H1 (cell line): ENCODE results near the gene MDH1. TPM values are rescaled to one million over a fixed set of nuclear protein-coding genes. Genes with fewer than 3 reads are reported as not detected.

Experiments
- CTCF ChIA-PET: fragments of 300-600 bp; sonication (Branson Sonifier 250); formaldehyde crosslinking; loops from one replicate; lab custom pipeline; 2021; ENCODE audit not compliant: partially characterized antibody; lab: Charles Lee
- POLR2A ChIA-PET: fragments of 300-600 bp; sonication (Branson Sonifier 250); formaldehyde crosslinking; loops from one replicate; lab custom pipeline; 2021; ENCODE audit warnings: inconsistent platforms; ENCODE audit not compliant: partially characterized antibody; lab: Charles Lee
- DNase-seq, 2 experiments: peaks; one replicate each; pipeline versions ENCODE4 v3.0.0 to v3.0.0-alpha.2; 2010 to 2022; ENCODE audit warnings: low spot score in 2 of 2, low read depth in 1 of 2, mixed read lengths in 1 of 2
- FAIRE-seq: peaks from 2 replicates; lab custom pipeline; 2011; peaks lifted over from hg19 to GRCh38; lab: Jason Lieb, UNC
- H2AFZ ChIP-seq: 2 replicates; pipeline ENCODE4 v1.8.1; 2012; ENCODE audit warnings: low read length, inconsistent platforms
- H2AK5ac ChIP-seq: 2 replicates; pipeline ENCODE4 v1.6.1; 2013; ENCODE audit warnings: low read depth, low read length
- H2BK120ac ChIP-seq: replicated peaks from 2 replicates; pipeline ENCODE3; 2013; ENCODE audit warnings: low read depth, low read length, inconsistent platforms
- H2BK12ac ChIP-seq: 2 replicates; pipeline ENCODE4 v1.6.1; 2013; ENCODE audit warnings: low read depth, low read length
- H2BK15ac ChIP-seq: 2 replicates; pipeline ENCODE4 v1.6.1; 2013; ENCODE audit warnings: low read length
- H2BK20ac ChIP-seq: 2 replicates; pipeline ENCODE4 v1.6.1; 2013; ENCODE audit warnings: low read length
- H2BK5ac ChIP-seq: 2 replicates; pipeline ENCODE4 v1.6.1; 2013; ENCODE audit warnings: low read depth, low read length
- H3K14ac ChIP-seq: 2 replicates; pipeline ENCODE4 v1.6.1; 2013; ENCODE audit warnings: inconsistent platforms; ENCODE audit not compliant: insufficient read length
- H3K18ac ChIP-seq: 2 replicates; pipeline ENCODE4 v1.6.1; 2013; ENCODE audit warnings: low read length; ENCODE audit errors: extremely low read depth
- H3K23ac ChIP-seq: 2 replicates; pipeline ENCODE4 v1.6.1; 2013; ENCODE audit warnings: inconsistent platforms; ENCODE audit not compliant: insufficient read length
- H3K23me2 ChIP-seq: 2 replicates; pipeline ENCODE4 v1.6.1; 2013; ENCODE audit warnings: low read depth, low read length
- H3K27ac ChIP-seq: 2 replicates; pipeline ENCODE4 v1.6.1; 2011; ENCODE audit warnings: low read depth, low read length, inconsistent platforms
- H3K27me3 ChIP-seq, 4 experiments: replicated peaks in 1 of 4; 1 replicate in 1 of 4; 2 replicates in 3 of 4; pipeline versions ENCODE4 v1.6.1 to v1.8.1; 2011 to 2013; ENCODE audit warnings: low read length in 3 of 4, mild to moderate bottlenecking in 3 of 4, inconsistent platforms in 2 of 4, mixed read lengths in 2 of 4, moderate library complexity in 1 of 4; ENCODE audit not compliant: control insufficient read depth in 3 of 4, insufficient read depth in 3 of 4; ENCODE audit errors: extremely low read depth in 1 of 4
- H3K36me3 ChIP-seq, 4 experiments: 2 replicates each; pipeline versions ENCODE4 v1.6.1 to v1.8.1; 2011 to 2013; ENCODE audit warnings: mild to moderate bottlenecking in 4 of 4, low read length in 3 of 4, moderate library complexity in 2 of 4, control low read depth in 1 of 4, inconsistent platforms in 1 of 4; ENCODE audit not compliant: insufficient read depth in 4 of 4, control insufficient read depth in 2 of 4
- H3K4ac ChIP-seq: replicated peaks from 2 replicates; pipeline ENCODE3; 2013; ENCODE audit warnings: low read length, low read depth, mixed read lengths, inconsistent platforms; ENCODE audit not compliant: insufficient read length
- H3K4me1 ChIP-seq, 4 experiments: replicated peaks in 1 of 4; 1 replicate in 1 of 4; 2 replicates in 3 of 4; pipeline versions ENCODE4 v1.6.1 to v1.8.1; 2011 to 2013; ENCODE audit warnings: low read length in 3 of 4, inconsistent platforms in 2 of 4, mixed read lengths in 1 of 4; ENCODE audit not compliant: insufficient read depth in 4 of 4, control insufficient read depth in 3 of 4
- H3K4me2 ChIP-seq, 2 experiments: 2 replicates each; pipeline versions ENCODE4 v1.6.1 to v1.8.1; 2011 to 2013; ENCODE audit warnings: low read depth in 2 of 2, low read length in 2 of 2, control low read depth in 1 of 2, inconsistent platforms in 1 of 2, mild to moderate bottlenecking in 1 of 2; ENCODE audit not compliant: insufficient read depth in 1 of 2
- H3K4me3 ChIP-seq, 4 experiments: fragments of 200-600, 300-600 bp in 1 of 4; sonication (generic), shearing (Covaris generic), sonication (Bioruptor Twin) in 1 of 4; 2 replicates each; pipeline versions ENCODE4 v1.5.1 to v1.8.1; 2011 to 2016; ENCODE audit warnings: low read length in 4 of 4, low read depth in 3 of 4, control low read depth in 2 of 4, inconsistent platforms in 2 of 4, mild to moderate bottlenecking in 2 of 4, mixed read lengths in 1 of 4, moderate library complexity in 1 of 4; ENCODE audit not compliant: insufficient read depth in 2 of 4; ENCODE audit errors: extremely low read depth in 1 of 4
- H3K56ac ChIP-seq: replicated peaks from 2 replicates; pipeline ENCODE3; 2013; ENCODE audit warnings: low read depth, mild to moderate bottlenecking, mixed read lengths, low read length, inconsistent platforms; ENCODE audit not compliant: insufficient read length
- H3K79me1 ChIP-seq: 2 replicates; pipeline ENCODE4 v1.6.1; 2013; ENCODE audit warnings: low read depth, low read length, control low read depth
- H3K79me2 ChIP-seq, 2 experiments: 2 replicates each; pipeline versions ENCODE4 v1.6.1 to v1.8.1; 2012 to 2013; ENCODE audit warnings: low read length in 2 of 2, mild to moderate bottlenecking in 2 of 2, inconsistent platforms in 1 of 2; ENCODE audit not compliant: insufficient read depth in 2 of 2, control insufficient read depth in 1 of 2
- H3K9ac ChIP-seq, 4 experiments: replicated peaks in 1 of 4; 1 replicate in 1 of 4; 2 replicates in 3 of 4; pipeline versions ENCODE4 v1.6.1 to v1.8.1; 2011 to 2013; ENCODE audit warnings: low read depth in 3 of 4, low read length in 3 of 4, control low read depth in 2 of 4, mild to moderate bottlenecking in 2 of 4, moderate library complexity in 2 of 4, inconsistent platforms in 1 of 4; ENCODE audit errors: extremely low read depth in 1 of 4
- H3K9me3 ChIP-seq, 2 experiments: 2 replicates each; pipeline versions ENCODE4 v1.6.1 to v1.8.1; 2012 to 2013; ENCODE audit warnings: mild to moderate bottlenecking in 2 of 2, moderate library complexity in 2 of 2, control low read depth in 1 of 2, inconsistent platforms in 1 of 2, low read depth in 1 of 2, low read length in 1 of 2, mixed read lengths in 1 of 2; ENCODE audit not compliant: insufficient read depth in 2 of 2
- H4K20me1 ChIP-seq, 2 experiments: replicated peaks in 1 of 2; 2 replicates each; pipeline versions ENCODE3 to v1.8.1; 2011 to 2013; ENCODE audit warnings: inconsistent platforms in 2 of 2, low read length in 2 of 2, mild to moderate bottlenecking in 1 of 2; ENCODE audit not compliant: insufficient read depth in 2 of 2, control insufficient read depth in 1 of 2
- H4K5ac ChIP-seq: 2 replicates; pipeline ENCODE4 v1.6.1; 2013; ENCODE audit warnings: low read length, low read depth, mixed read lengths, inconsistent platforms; ENCODE audit not compliant: insufficient read length
- H4K8ac ChIP-seq: 2 replicates; pipeline ENCODE4 v1.8.0; 2013; ENCODE audit warnings: mild to moderate bottlenecking, moderate library complexity, low read length, inconsistent platforms; ENCODE audit not compliant: insufficient read depth; ENCODE audit errors: extremely low read depth
- H4K91ac ChIP-seq: replicated peaks from 2 replicates; pipeline ENCODE3; 2013; ENCODE audit warnings: low read length, mixed read lengths, inconsistent platforms; ENCODE audit not compliant: insufficient read length
- BCL11A ChIP-seq, 2 experiments: IDR thresholded peaks; one replicate each; pipeline ENCODE4 v1.6.1; 2011; ENCODE audit warnings: low read depth in 2 of 2, low read length in 2 of 2, mild to moderate bottlenecking in 2 of 2
- FOSL1 ChIP-seq: IDR thresholded peaks from 2 replicates; pipeline ENCODE4 v1.6.1; 2011; ENCODE audit warnings: mild to moderate bottlenecking, low read depth, low read length, moderate library complexity; ENCODE audit not compliant: insufficient read depth
- NRF1 ChIP-seq: IDR thresholded peaks from 2 replicates; pipeline ENCODE4 v1.6.1; 2011; ENCODE audit warnings: mild to moderate bottlenecking, low read depth, low read length, improper control_type of control experiment
- RAD21 ChIP-seq, 2 experiments: IDR thresholded peaks in 1 of 2; conservative IDR thresholded peaks in 1 of 2; 2 replicates each; pipeline ENCODE4 v1.6.1; 2011; ENCODE audit warnings: low read depth in 2 of 2, low read length in 2 of 2, improper control_type of control experiment in 1 of 2, inconsistent platforms in 1 of 2, mild to moderate bottlenecking in 1 of 2, moderate library complexity in 1 of 2
- RXRA ChIP-seq: IDR thresholded peaks from 2 replicates; pipeline ENCODE4 v1.6.1; 2011; ENCODE audit warnings: low read depth, mild to moderate bottlenecking, low read length, moderate library complexity; ENCODE audit not compliant: insufficient read depth
- WGBS, 2 experiments: shearing (Covaris generic) in 1 of 2; methylation state at CpG; one replicate each; pipeline versions ENCODE4 v1.1.6 to v1.1.7; 2013 to 2015; ENCODE audit warnings: low lambda C conversion rate in 2 of 2, mixed read lengths in 2 of 2, inconsistent platforms in 1 of 2, low coverage in 1 of 2, missing lambda C conversion rate in 1 of 2; ENCODE audit not compliant: insufficient replicate concordance in 2 of 2, insufficient coverage in 1 of 2, insufficient read length in 1 of 2; ENCODE audit errors: extremely low coverage in 1 of 2, missing lambda C conversion rate in 1 of 2; 5-methylcytosine and 5-hydroxymethylcytosine counted together
- long read RNA-seq, 2 experiments: library from RNA in 1 of 2; library from capped mRNA in 1 of 2; stranded (forward); transcript quantifications; one replicate each; pipeline ENCODE4 v2.0.0, GENCODE V29; 2021; ENCODE audit warnings: inconsistent platforms in 1 of 2
- polyA minus RNA-seq, 3 experiments: library from RNA; depleted of rRNA, polyadenylated mRNA; stranded (reverse); fragments of >200 nt; gene quantifications; 1 replicate in 2 of 3; 2 replicates in 1 of 3; pipeline ENCODE4 v1.2.3, GENCODE V29; 2011
- polyA plus RNA-seq, 7 experiments: library from polyadenylated mRNA; depleted of rRNA in 3 of 7; stranded (reverse) in 5 of 7; unstranded in 2 of 7; fragments of >200 nt in 5 of 7; fragments of 200-250 nt in 2 of 7; gene quantifications; 1 replicate in 5 of 7; 2 replicates in 1 of 7; 4 replicates in 1 of 7; pipeline versions ENCODE4 v1.2.1 to v1.2.3, GENCODE V29; 2011 to 2013; ENCODE audit warnings: missing spikeins in 2 of 7, mixed read lengths in 2 of 7
- total RNA-seq: library from RNA; stranded (reverse); fragmentation: NEBNext Ultra II Directional; extraction: Animal tissue kit (Norgen Biotek cat#: 25700); gene quantifications from 2 replicates; pipeline ENCODE4 v1.2.1, GENCODE V29; 2021

Gene MDH1
- total RNA-seq (335 and 353 TPM in 2 replicates), polyA plus RNA-seq (2011; rRNA removed) (201 and 376 TPM in 2 replicates), polyA minus RNA-seq (2011; rRNA and poly(A)+ RNA removed) (252 and 357 TPM in 2 replicates)
- polyA plus RNA-seq (2011; cell fraction: cytosol; rRNA removed), result 377 TPM
- 175 TPM for polyA plus RNA-seq (2011; cell fraction: nucleus; rRNA removed)
- polyA plus RNA-seq (2012, experiment 1 of 2), result 321 to 344 TPM (median 332 TPM) in 4 replicates
- polyA plus RNA-seq (2012, experiment 2 of 2), result 86.2 TPM
- 252 TPM for polyA plus RNA-seq (2013, experiment 1 of 2)
- polyA plus RNA-seq (2013, experiment 2 of 2), result 229 TPM
- polyA minus RNA-seq (2011; cell fraction: cytosol; rRNA and poly(A)+ RNA removed), result 89.6 TPM
- polyA minus RNA-seq (2011; cell fraction: nucleus; rRNA and poly(A)+ RNA removed), result 147 TPM
- long read RNA-seq, experiment 1, transcript MDH1-201 (9 exons, 1,650 nt), result major isoform, 291 of 590 reads
- long read RNA-seq, experiment 1, transcript MDH1-215 (9 exons, 1,443 nt), result minor isoform, 5 of 590 reads
- long read RNA-seq, experiment 1, transcript MDH1-214 (2 exons, 552 nt), result minor isoform, 5 of 590 reads
- long read RNA-seq, experiment 1, partial matches to known transcripts, result 206 of 590 reads
- long read RNA-seq, experiment 1, other reads (novel, unspliced or antisense), result 82 of 590 reads
- long read RNA-seq, experiment 2, transcript MDH1-201 (9 exons, 1,650 nt), result major isoform, 665 of 709 reads
- long read RNA-seq, experiment 2, transcript MDH1-215 (9 exons, 1,443 nt), result minor isoform, 19 of 709 reads
- long read RNA-seq, experiment 2, partial matches to known transcripts, result 10 of 709 reads
- long read RNA-seq, experiment 2, other reads (novel, unspliced or antisense), result 9 of 709 reads

GRCh38 chr2:63588385-63589147, at the start of gene MDH1, which contains the start of gene WDPCP:
TSS of gene MDH1 (plus strand) at chr2:63588963. CDS start at chr2:63589044, 81 bp downstream.
TSS of gene WDPCP (minus strand) at chr2:63588477. CDS start at chr2:63588271, 206 bp downstream.
- Histone ChIP-seq H3K56ac (peak within 1 kb of the TSS; percentile 85), H2BK5ac (peak within 1 kb of the TSS; percentile 38; the same call in 1 of the 2 replicates), H3K4me3 (peak within 1 kb of the TSS; percentile 87 to 98 (median 94)), H3K9ac (peak within 1 kb of the TSS; percentile 86 to 90 (median 88)), H2BK120ac (no peak within 1 kb of the TSS), H4K20me1 (peaks cover 0 to 4% of the 10 kb centered on the region in 2 experiments), H4K8ac (peak within 1 kb of the TSS; percentile 85), H4K91ac (no peak within 1 kb of the TSS), H3K4me2 (peak within 1 kb of the TSS; percentile 75 to 82), H4K5ac (peak within 1 kb of the TSS; percentile 69), H3K14ac (no peak within 1 kb of the TSS), H3K36me3 (peaks cover 0 to 20% (median 2%) of the 10 kb centered on the region in 4 experiments; a peak in 4 of 8 replicates), H2AFZ (peak within 1 kb of the TSS; percentile 91), H3K27me3 (no peaks in the 10 kb centered on the region), H3K79me1 (peaks cover 4% of the 10 kb centered on the region; the same call in 1 of the 2 replicates), H2AK5ac (no peak within 1 kb of the TSS), H2BK15ac (0 out of 2 replicates have a peak within 1 kb of the TSS, but pooled peaks have one; percentile 20), H3K4ac (no peak within 1 kb of the TSS), H3K9me3 (no peaks in the 10 kb centered on the region), H3K23ac (no peak within 1 kb of the TSS), H2BK12ac (0 out of 2 replicates have a peak within 1 kb of the TSS, but pooled peaks have one; percentile 6), H3K27ac (peak within 1 kb of the TSS; percentile 80), H3K23me2 (peaks cover 3% of the 10 kb centered on the region), H3K18ac (peak within 1 kb of the TSS; percentile 91; the same call in 1 of the 2 replicates), H3K79me2 (peaks cover 5 to 92% of the 10 kb centered on the region in 2 experiments; a peak in 3 of 4 replicates), H2BK20ac (no peak within 1 kb of the TSS), H3K4me1 (peaks cover 2 to 6% (median 4%) of the 10 kb centered on the region in 4 experiments; a peak in 5 of 7 replicates)
- CTCF ChIA-PET, result interaction anchor here (0.6 to 1.3 kb wide), 7 partner anchors 12 to 510 kb away, joined by 3 to 4 read pairs (median 3); no protein-coding TSS in a partner anchor
- DNase-seq (peak; percentile 91 to 94), FAIRE-seq (peak; percentile 98)
- 2% methylated on average over 44 of the region's 44 CpGs; no CpG with 5 or more reads in 1 of the 2 experiments for WGBS, 2 experiments
- POLR2A ChIA-PET, result interaction anchor here (0.6 to 5.1 kb wide), 34 partner anchors 8 to 522 kb away, joined by 3 to 45 read pairs (median 4); partner anchors contain the start of gene UGP2
- TF ChIP-seq BCL11A (IDR thresholded peaks at IDR 0.05; ENCODE audit: low read depth in 2 of 2, low read length in 2 of 2), result no peak
- TF ChIP-seq RAD21 (IDR thresholded peaks at IDR 0.05 in 1 of 2, conservative IDR thresholded peaks at IDR 0.05 in 1 of 2; ENCODE audit: low read depth in 2 of 2, low read length in 2 of 2), result no peak; a peak in 1 of 4 replicates
- no peak for TF ChIP-seq NRF1
- TF ChIP-seq FOSL1, result no peak
- TF ChIP-seq RXRA, result no peak
